Uterus (tissue), 4 donors: ENCODE measurements around the gene CP. TPM values are rescaled to one million over a fixed set of nuclear protein-coding genes. Genes with fewer than 3 reads are reported as not detected.
"Not testable (repeated sequence)": the region's sequence is repeated elsewhere in the genome, so short reads cannot be mapped to it uniquely, and the experiment has no call there.

Experiments
- DNase-seq, 2 donors: peaks; one replicate each; pipeline ENCODE4 v3.0.0-alpha.2; 2019 to 2020
- H3K27ac ChIP-seq, 2 donors: fragments of 200-600 bp; sonication (generic); 1 replicate in 1 of 2; 2 replicates in 1 of 2; pipeline ENCODE4 v1.5.1; 2016 to 2018
- H3K27me3 ChIP-seq, 2 donors: fragments of 200-600 bp; sonication (generic); one replicate each; pipeline ENCODE4 v1.5.1; 2018 to 2019; ENCODE audit warnings: control low read depth in 1 of 2
- H3K36me3 ChIP-seq, 2 donors: fragments of 200-600 bp; sonication (generic); one replicate each; pipeline ENCODE4 v1.5.1; 2019; ENCODE audit warnings: control low read depth in 1 of 2
- H3K4me1 ChIP-seq, 2 donors: fragments of 200-600 bp; sonication (generic); one replicate each; pipeline ENCODE4 v1.5.1; 2018 to 2019; ENCODE audit warnings: control low read depth in 1 of 2
- H3K4me3 ChIP-seq, 2 donors: fragments of 200-600 bp; sonication (generic); 1 replicate in 1 of 2; 2 replicates in 1 of 2; pipeline ENCODE4 v1.5.1; 2018 to 2019; ENCODE audit warnings: mild to moderate bottlenecking in 1 of 2
- H3K9me3 ChIP-seq, 2 donors: fragments of 200-600 bp; sonication (generic); one replicate each; pipeline ENCODE4 v1.5.1; 2019; ENCODE audit warnings: control low read depth in 1 of 2
- POLR2A ChIP-seq, 2 donors: fragments of 450-650 bp; IDR thresholded peaks; one replicate each; pipeline ENCODE4 v1.6.1; 2016; ENCODE audit warnings: antibody characterized with exemption in 2 of 2, mild to moderate bottlenecking in 1 of 2, moderate library complexity in 1 of 2
- intact Hi-C: fragments of 100-400 bp; cut with DNase I; formaldehyde crosslinking; loops from one replicate; pipeline ENCODE4 v1.15.1; 2023; ENCODE audit warnings: low total_unique reads
- total RNA-seq, 4 donors: library from RNA; depleted of rRNA in 3 of 4; stranded (reverse); fragments of >200 nt in 3 of 4; gene quantifications; one replicate each; pipeline versions ENCODE4 v1.1.0 to v1.2.4, GENCODE V29; 2014 to 2023
- TF ChIP-seq, protein P1 (sequence below), 4 experiments: fragments of 200-600 bp in 2 of 4; fragments of 450-650 bp in 2 of 4; sonication (generic) in 2 of 4; IDR thresholded peaks; one replicate each; pipeline ENCODE4 v1.5.1; 2016 to 2019; ENCODE audit warnings: antibody characterized with exemption in 4 of 4, mild to moderate bottlenecking in 2 of 4, moderate library complexity in 1 of 4
- donor health status: DM: yes; HTN: yes; CAD: no.

Gene CP
- total RNA-seq, 4 donors from 2014 or later = 2.2 to 13.3 (median 5.9) TPM

DNA sequence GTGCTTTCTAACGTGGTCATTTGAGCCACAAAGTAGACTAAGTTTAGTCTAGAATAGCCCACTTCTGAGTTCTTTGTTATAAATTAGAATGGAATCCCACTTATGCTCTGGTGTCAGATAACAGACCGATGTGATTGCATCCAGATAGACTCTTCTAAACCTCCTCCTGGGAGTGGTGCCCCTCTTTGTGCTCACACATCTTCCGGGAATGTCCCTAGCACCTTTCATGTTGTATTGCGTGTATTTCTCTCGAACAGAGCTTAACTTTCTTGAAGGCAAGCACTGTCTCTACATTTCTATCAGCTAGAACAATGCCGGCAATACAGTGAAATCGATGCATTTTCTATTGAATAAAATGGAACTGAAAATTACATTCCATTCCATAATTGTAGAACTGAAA lies 23.0 kb downstream of the CP start:
- no peak for DNase-seq
- Histone ChIP-seq H3K4me1 (no peaks in the 10 kb centered on the region), H3K4me3 (no peak overlapping the region), H3K27ac (no peak overlapping the region), H3K9me3 (no peaks in the 10 kb centered on the region), H3K27me3 (no peaks in the 10 kb centered on the region), H3K36me3 (no peaks in the 10 kb centered on the region)
- TF ChIP-seq POLR2A (IDR thresholded peaks at IDR 0.05) = no peak
- TF ChIP-seq, protein P1, sequence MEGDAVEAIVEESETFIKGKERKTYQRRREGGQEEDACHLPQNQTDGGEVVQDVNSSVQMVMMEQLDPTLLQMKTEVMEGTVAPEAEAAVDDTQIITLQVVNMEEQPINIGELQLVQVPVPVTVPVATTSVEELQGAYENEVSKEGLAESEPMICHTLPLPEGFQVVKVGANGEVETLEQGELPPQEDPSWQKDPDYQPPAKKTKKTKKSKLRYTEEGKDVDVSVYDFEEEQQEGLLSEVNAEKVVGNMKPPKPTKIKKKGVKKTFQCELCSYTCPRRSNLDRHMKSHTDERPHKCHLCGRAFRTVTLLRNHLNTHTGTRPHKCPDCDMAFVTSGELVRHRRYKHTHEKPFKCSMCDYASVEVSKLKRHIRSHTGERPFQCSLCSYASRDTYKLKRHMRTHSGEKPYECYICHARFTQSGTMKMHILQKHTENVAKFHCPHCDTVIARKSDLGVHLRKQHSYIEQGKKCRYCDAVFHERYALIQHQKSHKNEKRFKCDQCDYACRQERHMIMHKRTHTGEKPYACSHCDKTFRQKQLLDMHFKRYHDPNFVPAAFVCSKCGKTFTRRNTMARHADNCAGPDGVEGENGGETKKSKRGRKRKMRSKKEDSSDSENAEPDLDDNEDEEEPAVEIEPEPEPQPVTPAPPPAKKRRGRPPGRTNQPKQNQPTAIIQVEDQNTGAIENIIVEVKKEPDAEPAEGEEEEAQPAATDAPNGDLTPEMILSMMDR (IDR thresholded peaks at IDR 0.05) = no peak
- intact Hi-C loops = no loop called here

DNA sequence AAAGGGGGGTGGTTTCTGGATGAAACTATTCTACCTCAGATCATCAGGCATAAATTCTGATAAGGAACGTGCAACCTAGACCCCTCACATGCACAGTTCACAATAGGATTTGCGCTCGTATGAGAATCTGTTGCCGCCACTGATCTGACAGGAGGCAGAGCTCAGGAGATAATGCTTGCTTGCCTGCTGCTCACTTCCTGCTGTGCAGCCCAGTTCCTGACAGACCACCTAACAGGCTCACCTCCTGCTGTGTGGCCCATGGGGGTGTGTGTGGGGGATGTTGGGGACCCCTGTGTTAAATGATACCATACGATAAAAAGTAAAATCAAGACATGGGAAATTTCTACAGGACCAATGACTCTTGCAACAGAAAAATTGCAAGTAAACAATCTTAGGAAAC lies 24.0 kb downstream of the CP start:
- TF ChIP-seq, protein P1 (IDR thresholded peaks at IDR 0.05) = no peak
- TF ChIP-seq POLR2A (IDR thresholded peaks at IDR 0.05) = no peak
- no peaks in the 10 kb centered on the region for H3K36me3 ChIP-seq
- no peaks in the 10 kb centered on the region for H3K4me1 ChIP-seq
- H3K4me3 ChIP-seq = no peak overlapping the region
- intact Hi-C loops = no loop called here
- H3K27ac ChIP-seq = no peak overlapping the region
- no peaks in the 10 kb centered on the region for H3K9me3 ChIP-seq
- DNase-seq = no peak
- no peaks in the 10 kb centered on the region for H3K27me3 ChIP-seq

DNA sequence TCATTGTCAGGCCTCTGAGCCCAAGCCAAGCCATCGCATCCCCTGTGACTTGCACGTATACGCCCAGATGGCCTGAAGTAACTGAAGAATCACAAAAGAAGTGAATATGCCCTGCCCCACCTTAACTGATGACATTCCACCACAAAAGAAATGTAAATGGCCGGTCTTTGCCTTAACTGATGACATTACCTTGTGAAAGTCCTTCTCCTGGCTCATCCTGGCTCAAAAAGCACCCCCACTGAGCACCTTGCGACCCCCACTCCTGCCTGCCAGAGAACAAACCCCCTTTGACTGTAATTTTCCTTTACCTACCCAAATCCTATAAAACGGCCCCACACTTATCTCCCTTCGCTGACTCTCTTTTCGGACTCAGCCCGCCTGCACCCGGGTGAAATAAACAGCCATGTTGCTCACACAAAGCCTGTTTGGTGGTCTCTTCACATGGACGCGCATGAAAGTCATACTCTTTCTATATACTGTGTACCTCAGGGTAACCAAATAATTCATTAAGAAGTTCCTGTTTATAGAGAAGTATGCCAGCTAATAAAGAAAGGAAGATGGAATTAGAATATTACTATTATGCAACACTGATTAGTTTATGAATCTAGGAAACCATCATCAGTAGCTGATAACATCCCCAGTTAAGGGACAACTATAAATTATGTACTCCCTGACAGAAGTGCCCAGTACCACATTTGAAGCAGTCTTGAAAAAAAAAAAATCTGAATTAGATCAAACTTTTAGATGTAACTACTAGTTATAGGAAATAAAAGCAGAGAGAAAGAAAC lies 24.6 kb downstream of the CP start:
- intact Hi-C loops, H3K9me3 ChIP-seq, H3K27me3 ChIP-seq, H3K4me3 ChIP-seq, H3K27ac ChIP-seq, DNase-seq, H3K36me3 ChIP-seq, H3K4me1 ChIP-seq: not testable (repeated sequence)

DNA sequence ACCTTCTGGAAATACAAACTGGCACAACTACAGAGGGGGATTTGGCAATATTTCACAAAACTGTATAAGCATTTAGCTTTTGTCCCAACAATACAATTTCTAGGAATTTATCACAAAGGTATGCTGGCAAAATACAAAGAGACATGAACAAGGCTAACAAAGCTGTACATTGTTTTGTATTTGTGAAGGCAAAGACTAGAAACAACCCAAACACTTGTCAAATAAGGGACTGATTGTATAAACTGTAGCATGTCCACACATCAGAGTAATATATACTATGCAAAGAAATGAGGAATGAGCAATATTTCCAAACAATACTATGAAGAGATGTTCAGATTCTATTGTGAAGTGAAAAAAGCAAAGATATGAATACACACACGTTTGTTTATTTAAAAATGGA lies 26.4 kb downstream of the CP start:
- no peak for DNase-seq
- H3K27me3 ChIP-seq = no peaks in the 10 kb centered on the region
- no peaks in the 10 kb centered on the region for H3K9me3 ChIP-seq
- H3K27ac ChIP-seq = no peak overlapping the region
- H3K36me3 ChIP-seq = no peaks in the 10 kb centered on the region
- intact Hi-C loops = no loop called here
- TF ChIP-seq POLR2A (IDR thresholded peaks at IDR 0.05) = no peak
- TF ChIP-seq, protein P1 (IDR thresholded peaks at IDR 0.05) = no peak
- H3K4me3 ChIP-seq = no peak overlapping the region
- H3K4me1 ChIP-seq = no peaks in the 10 kb centered on the region

DNA sequence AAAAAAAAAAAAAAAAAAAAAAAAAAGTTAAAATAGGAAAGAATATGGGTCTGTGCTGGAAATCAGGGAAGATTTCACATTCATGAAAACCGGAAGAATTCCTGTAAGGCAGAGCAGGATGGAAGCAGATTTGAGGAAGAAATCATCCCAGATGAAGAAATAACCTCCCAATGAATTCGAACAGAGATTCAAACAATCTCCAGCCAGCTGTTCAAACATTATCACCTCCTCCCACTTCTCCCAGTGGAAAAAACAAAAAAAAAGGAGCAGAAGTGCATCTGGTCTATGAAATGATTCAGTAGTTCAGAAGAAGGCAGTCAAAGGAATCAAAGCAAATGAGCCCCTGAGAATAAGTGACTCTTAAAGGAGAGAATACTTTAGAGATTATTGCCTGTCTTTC lies 33.1 kb downstream of the CP start:
- Histone ChIP-seq H3K27me3 (no peaks in the 10 kb centered on the region), H3K27ac (no peak overlapping the region), H3K4me1 (no peaks in the 10 kb centered on the region), H3K4me3 (no peak overlapping the region), H3K36me3 (no peaks in the 10 kb centered on the region), H3K9me3 (no peaks in the 10 kb centered on the region)
- intact Hi-C loops = no loop called here
- no peak for DNase-seq
- TF ChIP-seq, protein P1 (IDR thresholded peaks at IDR 0.05) = no peak
- no peak for TF ChIP-seq POLR2A (IDR thresholded peaks at IDR 0.05)
